Non-pigmented ciliary epithelial cell (primary cell): ENCODE measurements around the gene GPR37L1.
"Not testable (repeated sequence)": the region's sequence is repeated elsewhere in the genome, so short reads cannot be mapped to it uniquely, and the experiment has no call there.

ENCODE experiments used
- DNase-seq: peaks from one replicate; pipeline ENCODE4 v3.0.0-alpha.2; 2010; ENCODE audit warnings: low read depth

Gene GPR37L1

GRCh38 chr1:202171292-202172014 lies 48.7 kb downstream of the GPR37L1 start:
- no peak for DNase-seq

DNA sequence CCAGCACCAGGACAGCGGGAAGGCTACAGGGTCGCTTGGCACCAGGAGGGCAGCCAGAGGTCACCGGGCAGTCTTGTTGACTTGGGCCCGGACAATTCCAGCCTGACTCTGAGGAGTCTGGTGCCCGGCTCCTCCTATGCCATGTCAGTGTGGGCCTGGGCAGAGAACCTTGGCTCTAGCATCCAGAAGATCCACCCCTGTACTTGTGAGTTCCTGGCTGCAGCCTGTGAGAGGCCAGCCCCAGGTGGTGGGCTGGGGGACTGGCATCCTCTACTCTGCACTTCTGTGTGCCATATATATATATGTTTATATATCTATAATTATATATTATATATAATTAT lies 49.3 kb downstream of the GPR37L1 start:
- DNase-seq, result no peak

- no peak for DNase-seq
Observed at GRCh38 chr1:202173993-202174392, 51.3 kb downstream of the GPR37L1 start.

DNA sequence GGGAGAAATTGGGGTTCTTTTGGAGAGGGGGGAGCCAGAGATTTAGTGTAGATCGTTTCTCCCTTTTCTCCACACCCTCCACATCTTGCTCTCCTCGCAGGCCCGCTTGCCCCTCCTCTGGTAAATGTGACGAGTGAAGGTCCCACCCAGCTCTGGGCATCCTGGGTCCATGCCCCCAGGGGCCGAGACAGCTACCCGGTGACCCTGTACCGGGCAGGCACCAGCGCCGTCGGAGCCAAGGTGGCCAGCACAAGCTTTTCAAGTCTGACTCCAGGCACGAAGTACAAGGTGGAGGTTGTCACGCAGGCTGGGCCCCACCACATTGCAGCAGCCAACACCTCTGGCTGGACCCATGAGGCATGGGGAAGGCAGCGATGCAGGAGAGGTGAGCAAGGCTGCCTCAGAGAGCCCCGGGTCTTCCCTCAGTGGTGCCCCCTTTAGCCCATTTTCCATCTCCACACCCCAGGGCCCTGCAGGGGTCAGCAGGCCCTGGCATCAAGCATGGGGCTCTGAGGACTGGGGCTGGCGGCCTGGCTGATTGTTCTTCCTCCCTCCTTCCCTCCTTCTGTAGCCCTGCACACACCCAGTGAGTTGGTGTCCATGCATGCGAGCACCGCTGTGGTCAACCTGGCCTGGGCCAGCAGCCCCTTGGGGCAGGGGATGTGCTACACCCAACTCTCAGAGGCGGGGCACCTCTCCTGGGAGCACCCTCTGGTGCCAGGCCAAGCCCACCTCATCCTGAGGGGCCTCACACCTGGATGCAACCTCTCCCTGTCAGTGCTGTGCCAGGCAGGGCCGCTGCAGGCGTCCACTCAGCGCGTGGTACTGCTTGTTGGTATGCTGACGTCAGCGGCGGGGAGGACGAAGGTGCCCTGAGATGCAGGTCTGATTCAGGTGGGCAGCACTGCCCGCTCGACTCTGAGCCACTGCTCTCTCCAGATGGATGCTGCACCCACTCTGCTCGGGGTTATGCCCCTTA lies 54.5 kb downstream of the GPR37L1 start:
- DNase-seq, result no peak

DNA sequence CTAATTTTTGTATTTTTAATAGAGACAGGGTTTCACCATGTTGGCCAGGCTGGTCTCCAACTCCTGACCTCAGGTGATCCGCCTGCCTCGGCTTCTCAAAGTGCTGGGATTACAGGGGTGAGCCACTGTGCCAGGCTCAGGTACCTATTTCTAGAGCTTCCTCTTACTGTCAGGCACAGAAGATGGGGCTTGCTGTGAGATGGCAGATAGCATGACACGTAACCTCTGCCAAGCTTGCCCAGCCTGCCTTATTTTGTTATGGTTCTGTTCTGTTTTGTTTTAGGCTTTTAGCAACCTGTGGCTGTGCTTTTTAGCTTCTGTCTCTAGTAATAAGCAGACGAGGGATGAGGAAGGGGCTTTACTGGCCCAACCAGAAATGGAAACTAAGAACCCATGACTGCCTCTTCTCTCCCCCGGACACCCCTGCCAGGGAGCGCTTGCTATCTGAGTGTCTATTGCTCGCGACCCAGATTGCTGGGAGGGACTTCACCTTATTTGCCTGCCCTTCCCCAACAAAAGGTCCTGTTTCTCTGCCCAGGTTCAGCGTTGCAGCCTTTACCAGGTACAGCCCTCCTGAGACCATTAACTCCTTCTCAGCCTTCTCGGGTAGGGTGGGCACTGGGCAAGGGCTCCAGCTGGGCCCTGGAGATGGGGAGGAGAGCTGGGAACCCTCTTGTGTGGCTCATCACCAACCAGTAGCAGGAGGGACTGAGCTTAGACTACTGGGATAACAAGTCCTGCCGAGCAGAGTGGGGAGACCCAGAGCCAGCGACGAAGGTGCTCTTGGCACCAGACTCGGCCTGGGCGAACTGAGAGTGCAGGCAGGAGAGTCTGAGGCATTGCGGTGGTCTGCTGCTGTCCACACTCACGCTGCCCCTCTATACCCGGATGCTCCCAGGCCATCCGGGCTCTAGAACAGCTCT lies 57.4 kb downstream of the GPR37L1 start:
- no peak for DNase-seq

DNA sequence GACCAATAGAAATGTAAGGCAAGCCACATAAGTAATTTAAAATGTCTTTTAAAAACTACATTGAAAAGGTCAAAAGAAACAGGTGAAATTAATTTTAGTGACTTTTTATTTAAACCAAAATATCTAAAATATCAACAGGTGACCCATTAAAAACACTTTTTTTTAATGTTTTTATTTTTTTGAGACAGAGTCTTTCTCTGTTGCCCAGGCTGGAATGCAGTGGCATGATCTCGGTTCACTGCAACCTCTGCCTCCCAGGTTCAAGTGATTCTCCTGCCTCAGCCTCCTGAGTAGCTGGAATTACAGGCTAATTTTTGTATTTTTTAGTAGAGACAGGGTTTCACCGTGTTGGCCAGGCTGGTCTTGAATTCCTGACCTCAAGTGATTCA lies 58.0 kb downstream of the GPR37L1 start:
- DNase-seq, result not testable (repeated sequence)

DNA sequence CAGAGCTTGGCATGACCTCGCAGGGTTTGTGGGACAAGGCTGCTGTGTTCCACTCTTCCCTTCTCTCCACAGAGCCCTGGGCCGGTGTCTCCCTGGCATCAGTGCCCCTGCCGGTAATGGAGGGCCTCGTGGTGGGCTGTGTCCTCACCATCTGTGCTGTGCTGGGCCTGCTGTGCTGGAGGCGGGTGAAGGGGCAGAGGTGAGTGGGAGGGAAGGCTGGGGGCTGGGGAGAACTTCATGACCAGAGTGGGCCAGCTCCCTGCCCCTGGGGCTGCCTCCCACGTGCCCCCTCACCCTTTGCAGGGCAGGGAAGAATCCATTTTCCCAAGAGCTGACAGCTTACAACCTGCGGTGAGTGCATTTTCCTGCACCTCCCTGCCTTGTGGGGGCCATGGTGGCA lies 58.9 kb downstream of the GPR37L1 start:
- no peak for DNase-seq

DNA sequence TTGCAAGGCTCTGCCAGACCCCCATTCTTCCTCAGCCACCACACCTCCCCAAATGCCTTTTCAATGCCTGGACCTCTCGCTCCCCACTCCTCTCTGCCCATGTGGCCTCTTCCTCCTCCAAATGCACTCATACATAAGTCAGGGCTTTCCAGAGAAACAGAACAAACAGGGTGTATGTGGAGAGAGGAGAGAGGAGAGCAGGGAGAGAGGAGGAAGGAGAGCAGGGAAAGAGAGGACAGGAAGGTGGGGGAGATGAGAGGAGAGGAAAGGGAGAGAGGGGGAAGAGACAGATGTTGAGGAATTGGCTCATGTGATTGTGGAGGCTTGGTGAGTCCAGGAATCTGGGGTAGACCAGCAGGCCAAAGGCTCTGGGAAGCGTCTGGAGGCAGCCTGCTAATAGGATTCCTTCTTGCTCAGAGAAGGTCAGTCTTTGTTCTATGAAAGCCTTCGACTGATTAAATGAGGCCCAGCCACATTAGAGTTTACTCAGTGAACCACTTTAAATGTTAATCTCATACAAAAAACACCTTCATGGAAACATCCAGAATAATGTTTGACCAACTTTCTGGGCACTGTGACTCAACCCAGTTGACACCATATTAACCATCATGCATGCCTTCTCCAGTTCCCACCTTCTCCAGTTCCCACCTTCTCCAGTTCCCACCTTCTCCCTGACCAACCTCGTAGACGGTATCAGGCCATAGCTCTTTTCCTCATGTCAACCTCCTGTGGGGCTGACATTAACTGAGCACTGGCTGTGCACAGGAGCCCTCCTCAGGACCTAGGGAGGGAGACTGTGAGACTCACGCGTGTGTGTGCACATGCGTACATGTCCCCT lies 59.5 kb downstream of the GPR37L1 start:
- DNase-seq, result no peak
